Colonic mucosa (tissue), 4 donors: ENCODE measurements around the gene RBMS2. TPM values are rescaled to one million over a fixed set of nuclear protein-coding genes. Genes with fewer than 3 reads are reported as not detected.
A peak's percentile ranks its signal among the peaks of the same experiment; 100 is the strongest.

ENCODE experiments used
- DNase-seq: peaks from one replicate; pipeline ENCODE4 v3.0.0-alpha.2; 2020
- H3K27ac ChIP-seq: fragments of 200-600 bp; one replicate; pipeline ENCODE4 v1.8.0; 2021
- H3K27me3 ChIP-seq: fragments of 200-600 bp; one replicate; pipeline ENCODE4 v1.8.0; 2021
- H3K36me3 ChIP-seq: fragments of 200-600 bp; one replicate; pipeline ENCODE4 v1.8.0; 2021
- H3K4me1 ChIP-seq: fragments of 200-600 bp; one replicate; pipeline ENCODE4 v1.8.0; 2021; ENCODE audit warnings: mild to moderate bottlenecking
- H3K4me3 ChIP-seq: fragments of 200-600 bp; one replicate; pipeline ENCODE4 v1.8.0; 2021
- H3K9ac ChIP-seq, 2 donors: one replicate each; pipeline ENCODE4 v1.7.0; 2013; ENCODE audit warnings: control low read depth in 2 of 2, low read depth in 2 of 2, low read length in 2 of 2
- H3K9me3 ChIP-seq: fragments of 200-600 bp; one replicate; pipeline ENCODE4 v1.8.0; 2021
- intact Hi-C: fragments of 100-400 bp; cut with DNase I; formaldehyde crosslinking; loops from one replicate; pipeline ENCODE4 v1.14.1; 2022
- total RNA-seq, 2 donors: library from RNA; stranded (reverse); fragmentation: NEBNext Ultra II Directional in 1 of 2; extraction: Animal tissue kit (Norgen Biotek cat#: 25700) in 1 of 2; gene quantifications; one replicate each; pipeline ENCODE4 v1.2.1, GENCODE V29; 2021
- TF ChIP-seq, protein P1 (sequence below): fragments of 200-600 bp; IDR thresholded peaks from one replicate; pipeline ENCODE4 v1.8.0; 2022; ENCODE audit warnings: antibody characterized with exemption, mild to moderate bottlenecking
- donor health status: healthy.
- donor health status: DM: no; HTN: no; CAD: no.
- donor health status: DM: no; HTN: no; CAD: no.

Gene RBMS2
- total RNA-seq, 2 donors from 2014 or later = 16.8 to 42.7 TPM

GRCh38 chr12:56632701-56633467 lies 111.3 kb downstream of the RBMS2 start:
- peaks cover 20% of the 10 kb centered on the region for H3K4me1 ChIP-seq

DNA sequence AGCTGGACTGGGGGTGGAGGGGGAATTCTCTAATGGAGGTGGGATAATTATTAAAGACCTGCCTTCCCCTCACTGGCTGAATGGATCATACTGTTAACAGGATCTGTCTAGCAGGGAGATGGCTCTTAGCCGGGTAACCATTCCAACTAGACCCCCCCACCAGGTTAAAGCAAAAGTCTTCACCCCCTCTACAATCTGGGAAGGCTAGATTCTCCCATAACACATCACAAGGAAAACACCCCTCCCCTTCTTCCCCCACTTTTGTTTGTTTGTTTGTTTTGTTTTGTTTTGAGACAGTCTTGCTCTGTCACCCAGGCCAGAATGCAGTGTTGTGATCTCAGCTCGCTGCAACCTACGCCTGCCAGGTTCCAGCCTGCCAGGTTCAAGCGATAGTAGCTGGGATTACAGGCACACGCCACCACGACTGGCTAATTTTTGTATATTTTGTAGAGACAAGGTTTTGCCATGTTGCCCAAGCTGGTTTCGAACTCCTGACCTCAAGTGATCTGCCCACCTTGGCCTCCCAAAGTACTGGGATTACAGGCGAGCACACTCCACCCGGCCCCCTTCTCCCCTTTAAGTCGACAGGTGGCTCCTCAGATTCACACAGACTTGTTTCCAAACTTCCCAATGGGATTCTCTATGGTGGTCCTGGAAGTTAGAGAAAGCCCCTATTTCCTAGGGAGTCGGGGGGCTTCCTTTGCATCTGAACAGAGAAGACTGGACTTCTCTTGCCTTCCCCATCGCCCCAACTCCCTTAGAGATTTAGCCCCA lies 112.0 kb downstream of the RBMS2 start:
- Histone ChIP-seq H3K4me3 (peak overlapping the region; percentile 79), H3K36me3 (peaks cover 7% of the 10 kb centered on the region), H3K27ac (peak overlapping the region; percentile 99), H3K9me3 (no peaks in the 10 kb centered on the region), H3K27me3 (no peaks in the 10 kb centered on the region), H3K9ac (peak overlapping the region; percentile 85 to 96), H3K4me1 (peaks cover 20% of the 10 kb centered on the region)
- TF ChIP-seq, protein P1, sequence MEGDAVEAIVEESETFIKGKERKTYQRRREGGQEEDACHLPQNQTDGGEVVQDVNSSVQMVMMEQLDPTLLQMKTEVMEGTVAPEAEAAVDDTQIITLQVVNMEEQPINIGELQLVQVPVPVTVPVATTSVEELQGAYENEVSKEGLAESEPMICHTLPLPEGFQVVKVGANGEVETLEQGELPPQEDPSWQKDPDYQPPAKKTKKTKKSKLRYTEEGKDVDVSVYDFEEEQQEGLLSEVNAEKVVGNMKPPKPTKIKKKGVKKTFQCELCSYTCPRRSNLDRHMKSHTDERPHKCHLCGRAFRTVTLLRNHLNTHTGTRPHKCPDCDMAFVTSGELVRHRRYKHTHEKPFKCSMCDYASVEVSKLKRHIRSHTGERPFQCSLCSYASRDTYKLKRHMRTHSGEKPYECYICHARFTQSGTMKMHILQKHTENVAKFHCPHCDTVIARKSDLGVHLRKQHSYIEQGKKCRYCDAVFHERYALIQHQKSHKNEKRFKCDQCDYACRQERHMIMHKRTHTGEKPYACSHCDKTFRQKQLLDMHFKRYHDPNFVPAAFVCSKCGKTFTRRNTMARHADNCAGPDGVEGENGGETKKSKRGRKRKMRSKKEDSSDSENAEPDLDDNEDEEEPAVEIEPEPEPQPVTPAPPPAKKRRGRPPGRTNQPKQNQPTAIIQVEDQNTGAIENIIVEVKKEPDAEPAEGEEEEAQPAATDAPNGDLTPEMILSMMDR = no peak
- DNase-seq = no peak
- intact Hi-C loops = loop anchor here (5.0 kb wide), 1 partner anchor 116 kb away; no protein-coding TSS in a partner anchor

More at GRCh38 chr12:56632701-56633467, 111.3 kb downstream of the RBMS2 start:
- TF ChIP-seq, protein P1 = no peak
- Histone ChIP-seq H3K36me3 (no peaks in the 10 kb centered on the region), H3K27ac (peak overlapping the region; percentile 54), H3K27me3 (no peaks in the 10 kb centered on the region), H3K4me3 (peak overlapping the region; percentile 6), H3K9me3 (no peaks in the 10 kb centered on the region), H3K9ac (peak overlapping the region; percentile 58 to 85)
- DNase-seq = no peak
- intact Hi-C loops = loop anchor here (5.0 kb wide), 1 partner anchor 116 kb away; no protein-coding TSS in a partner anchor

- H3K27ac ChIP-seq = peak overlapping the region; percentile 99
- TF ChIP-seq, protein P1 = no peak
- peak overlapping the region; percentile 85 to 96 for H3K9ac ChIP-seq
- H3K27me3 ChIP-seq = no peaks in the 10 kb centered on the region
- H3K36me3 ChIP-seq = peaks cover 11% of the 10 kb centered on the region
- peak; percentile 79 for DNase-seq
- no peaks in the 10 kb centered on the region for H3K9me3 ChIP-seq
- peaks cover 20% of the 10 kb centered on the region for H3K4me1 ChIP-seq
- intact Hi-C loops = loop anchor here (5.0 kb wide), 1 partner anchor 117 kb away; no protein-coding TSS in a partner anchor
- H3K4me3 ChIP-seq = peak overlapping the region; percentile 79
Observed at GRCh38 chr12:56634242-56634836, 112.7 kb downstream of the RBMS2 start.

GRCh38 chr12:56634837-56635791 lies 113.5 kb downstream of the RBMS2 start:
- Histone ChIP-seq H3K27ac (peak overlapping the region; percentile 99), H3K27me3 (no peaks in the 10 kb centered on the region), H3K4me1 (peaks cover 20% of the 10 kb centered on the region), H3K36me3 (peaks cover 16% of the 10 kb centered on the region), H3K9ac (peak overlapping the region; percentile 85 to 96), H3K9me3 (no peaks in the 10 kb centered on the region), H3K4me3 (peak overlapping the region; percentile 79)
- peak; percentile 89 for DNase-seq
- intact Hi-C loops = loop anchor here (5.0 kb wide), 2 partner anchors 52 to 118 kb away; partner anchors contain the start of gene PTGES3
- TF ChIP-seq, protein P1 = peak; percentile 14
